Measurements from ENCODE around the gene SPTBN1.
"Not testable (repeated sequence)": the region's sequence is repeated elsewhere in the genome, so short reads cannot be mapped to it uniquely, and the experiment has no call there.

The SPTBN1 gene

GRCh38 chr2:54504866-54505265, 48.7 kb downstream of the SPTBN1 start:
- FAIRE-seq, result no peak

- no peak for FAIRE-seq
Observed at GRCh38 chr2:54508541-54508940, 52.4 kb downstream of the SPTBN1 start.

GRCh38 chr2:54509043-54509442, 52.9 kb downstream of the SPTBN1 start:
- not testable (repeated sequence) for FAIRE-seq

- FAIRE-seq, result no peak
Observed at GRCh38 chr2:54510916-54511315, 54.8 kb downstream of the SPTBN1 start.

- FAIRE-seq, result no peak
Observed at GRCh38 chr2:54512183-54512582, 56.1 kb downstream of the SPTBN1 start.

GRCh38 chr2:54512663-54513362, 56.7 kb downstream of the SPTBN1 start:
- no peak for FAIRE-seq

- no peak for FAIRE-seq
Observed at GRCh38 chr2:54513363-54513715, 57.2 kb downstream of the SPTBN1 start.

- no peak for FAIRE-seq
Observed at GRCh38 chr2:54514822-54515569, 58.9 kb downstream of the SPTBN1 start.

- FAIRE-seq, result no peak
Observed at GRCh38 chr2:54516842-54517241, 60.7 kb downstream of the SPTBN1 start.

GRCh38 chr2:54518016-54518415, 61.9 kb downstream of the SPTBN1 start:
- FAIRE-seq, result not testable (repeated sequence)

GRCh38 chr2:54518430-54518829, 62.3 kb downstream of the SPTBN1 start:
- no peak for FAIRE-seq

GRCh38 chr2:54519841-54520459, 63.8 kb downstream of the SPTBN1 start:
- FAIRE-seq, result no peak

GRCh38 chr2:54520687-54521086, 64.6 kb downstream of the SPTBN1 start:
- FAIRE-seq, result no peak

GRCh38 chr2:54522624-54523281, 66.6 kb downstream of the SPTBN1 start:
- no peak for FAIRE-seq

- no peak for FAIRE-seq
Observed at GRCh38 chr2:54523324-54523959, 67.3 kb downstream of the SPTBN1 start.

- FAIRE-seq, result no peak
Observed at GRCh38 chr2:54524226-54524991, 68.3 kb downstream of the SPTBN1 start.

GRCh38 chr2:54525321-54525720, 69.2 kb downstream of the SPTBN1 start:
- FAIRE-seq, result no peak

- FAIRE-seq, result no peak
Observed at GRCh38 chr2:54526226-54526879, 70.2 kb downstream of the SPTBN1 start.

- no peak for FAIRE-seq
Observed at GRCh38 chr2:54528311-54528955, 72.3 kb downstream of the SPTBN1 start.

- not testable (repeated sequence) for FAIRE-seq
Observed at GRCh38 chr2:54529518-54529917, 73.4 kb downstream of the SPTBN1 start.

- no peak for FAIRE-seq
Observed at GRCh38 chr2:54529935-54530334, 73.8 kb downstream of the SPTBN1 start.

Measured in colon (tissue), 2 donors.